ENCODE data around the gene C6orf52. TPM values are rescaled to one million over a fixed set of nuclear protein-coding genes. Genes with fewer than 3 reads are reported as not detected.
"Not testable (repeated sequence)": the region's sequence is repeated elsewhere in the genome, so short reads cannot be mapped to it uniquely, and the experiment has no call there.

Gene C6orf52
- total RNA-seq, 2 donors from 2014 or later: not detected

GRCh38 chr6:10685092-10685915, 9.1 kb downstream of the C6orf52 start:
- ATAC-seq (replicated peaks): no peak
- Mint-ChIP-seq H3K27ac (no peak overlapping the region), H3K36me3 (ENCODE audit: low read depth) (no peaks in the 10 kb centered on the region), H3K4me1 (no peaks in the 10 kb centered on the region), H3K4me3 (no peak overlapping the region), H3K9me3 (no peaks in the 10 kb centered on the region), H3K27me3 (peaks cover 5% of the 10 kb centered on the region)

- H3K36me3 Mint-ChIP-seq (ENCODE audit: low read depth): no peaks in the 10 kb centered on the region
- H3K27me3 Mint-ChIP-seq: peaks cover 5% of the 10 kb centered on the region
- H3K27ac Mint-ChIP-seq: peak overlapping the region; percentile 54
- ATAC-seq (replicated peaks): no peak
- H3K4me3 Mint-ChIP-seq: no peak overlapping the region
- H3K9me3 Mint-ChIP-seq: no peaks in the 10 kb centered on the region
- H3K4me1 Mint-ChIP-seq: no peaks in the 10 kb centered on the region
Observed at GRCh38 chr6:10684618-10685017, 9.8 kb downstream of the C6orf52 start.

GRCh38 chr6:10682355-10682988, 11.9 kb downstream of the C6orf52 start:
- Mint-ChIP-seq H3K4me1 (no peaks in the 10 kb centered on the region), H3K36me3 (ENCODE audit: low read depth) (no peaks in the 10 kb centered on the region), H3K27me3 (peaks cover 5% of the 10 kb centered on the region)

GRCh38 chr6:10681795-10682194, 12.6 kb downstream of the C6orf52 start:
- no peak for ATAC-seq (replicated peaks)
- H3K27ac Mint-ChIP-seq: no peak overlapping the region
- peaks cover 5% of the 10 kb centered on the region for H3K27me3 Mint-ChIP-seq
- no peaks in the 10 kb centered on the region for H3K4me1 Mint-ChIP-seq
- no peaks in the 10 kb centered on the region for H3K9me3 Mint-ChIP-seq
- no peaks in the 10 kb centered on the region for H3K36me3 Mint-ChIP-seq (ENCODE audit: low read depth)
- H3K4me3 Mint-ChIP-seq: no peak overlapping the region

More at GRCh38 chr6:10682355-10682988, 11.9 kb downstream of the C6orf52 start:
- H3K9me3 Mint-ChIP-seq: no peaks in the 10 kb centered on the region
- ATAC-seq (replicated peaks): no peak
- H3K27ac Mint-ChIP-seq: no peak overlapping the region
- H3K4me3 Mint-ChIP-seq: no peak overlapping the region

GRCh38 chr6:10678456-10678855, 16.0 kb downstream of the C6orf52 start:
- no peak overlapping the region for H3K4me3 Mint-ChIP-seq
- no peaks in the 10 kb centered on the region for H3K36me3 Mint-ChIP-seq (ENCODE audit: low read depth)
- no peak overlapping the region for H3K27ac Mint-ChIP-seq
- no peaks in the 10 kb centered on the region for H3K27me3 Mint-ChIP-seq
- H3K4me1 Mint-ChIP-seq: no peaks in the 10 kb centered on the region
- H3K9me3 Mint-ChIP-seq: no peaks in the 10 kb centered on the region
- ATAC-seq (replicated peaks): no peak

GRCh38 chr6:10676403-10676802, 18.0 kb downstream of the C6orf52 start:
- peaks cover 4% of the 10 kb centered on the region for H3K27me3 Mint-ChIP-seq
- no peaks in the 10 kb centered on the region for H3K36me3 Mint-ChIP-seq (ENCODE audit: low read depth)
- H3K27ac Mint-ChIP-seq: no peak overlapping the region
- H3K9me3 Mint-ChIP-seq: no peaks in the 10 kb centered on the region
- no peak overlapping the region for H3K4me3 Mint-ChIP-seq
- H3K4me1 Mint-ChIP-seq: no peaks in the 10 kb centered on the region
- no peak for ATAC-seq (replicated peaks)

GRCh38 chr6:10668126-10668917, 26.1 kb downstream of the C6orf52 start:
- Mint-ChIP-seq H3K9me3 (no peaks in the 10 kb centered on the region), H3K4me3 (no peak overlapping the region), H3K36me3 (ENCODE audit: low read depth) (no peaks in the 10 kb centered on the region), H3K27ac (no peak overlapping the region), H3K4me1 (no peaks in the 10 kb centered on the region), H3K27me3 (peaks cover 23% of the 10 kb centered on the region)
- ATAC-seq (replicated peaks): no peak

- H3K36me3 Mint-ChIP-seq (ENCODE audit: low read depth); H3K4me3 Mint-ChIP-seq; H3K27ac Mint-ChIP-seq; H3K9me3 Mint-ChIP-seq; H3K4me1 Mint-ChIP-seq; ATAC-seq (replicated peaks): not testable (repeated sequence)
- H3K27me3 Mint-ChIP-seq: peaks cover 19% of the 10 kb centered on the region
Observed at GRCh38 chr6:10665595-10665994, 28.8 kb downstream of the C6orf52 start.

GRCh38 chr6:10662742-10663141, 31.7 kb downstream of the C6orf52 start:
- Mint-ChIP-seq H3K27ac (no peak overlapping the region), H3K36me3 (ENCODE audit: low read depth) (no peaks in the 10 kb centered on the region), H3K27me3 (peaks cover 13% of the 10 kb centered on the region), H3K4me3 (no peak overlapping the region), H3K9me3 (no peaks in the 10 kb centered on the region), H3K4me1 (no peaks in the 10 kb centered on the region)
- ATAC-seq (replicated peaks): no peak

GRCh38 chr6:10662207-10662606, 32.2 kb downstream of the C6orf52 start:
- Mint-ChIP-seq H3K27ac (no peak overlapping the region), H3K9me3 (no peaks in the 10 kb centered on the region), H3K27me3 (peaks cover 10% of the 10 kb centered on the region), H3K4me3 (no peak overlapping the region), H3K4me1 (no peaks in the 10 kb centered on the region), H3K36me3 (ENCODE audit: low read depth) (no peaks in the 10 kb centered on the region)
- no peak for ATAC-seq (replicated peaks)

- H3K27ac Mint-ChIP-seq; H3K4me1 Mint-ChIP-seq; H3K36me3 Mint-ChIP-seq (ENCODE audit: low read depth); H3K9me3 Mint-ChIP-seq; ATAC-seq (replicated peaks); H3K27me3 Mint-ChIP-seq: not testable (repeated sequence)
- H3K4me3 Mint-ChIP-seq: peak overlapping the region; percentile 61
Observed at GRCh38 chr6:10660431-10661191, 33.8 kb downstream of the C6orf52 start.

GRCh38 chr6:10659699-10660348, 34.6 kb downstream of the C6orf52 start:
- H3K27ac Mint-ChIP-seq: no peak overlapping the region
- no peaks in the 10 kb centered on the region for H3K36me3 Mint-ChIP-seq (ENCODE audit: low read depth)
- H3K27me3 Mint-ChIP-seq: peaks cover 5% of the 10 kb centered on the region
- H3K4me3 Mint-ChIP-seq: peak overlapping the region; percentile 61
- no peaks in the 10 kb centered on the region for H3K4me1 Mint-ChIP-seq
- no peaks in the 10 kb centered on the region for H3K9me3 Mint-ChIP-seq
- peak; percentile 35 for ATAC-seq (replicated peaks)

- Mint-ChIP-seq H3K36me3 (ENCODE audit: low read depth) (no peaks in the 10 kb centered on the region), H3K4me3 (peak overlapping the region; percentile 61), H3K4me1 (no peaks in the 10 kb centered on the region), H3K9me3 (no peaks in the 10 kb centered on the region), H3K27me3 (peaks cover 5% of the 10 kb centered on the region), H3K27ac (peak overlapping the region; percentile 12)
- no peak for ATAC-seq (replicated peaks)
Observed at GRCh38 chr6:10658910-10659698, 35.3 kb downstream of the C6orf52 start.
